HCT116 (cell line): ENCODE results near the gene C11orf21.

Experiments
- CTCF ChIP-seq, 3 experiments: fragments of 200-600 bp in 1 of 3; sonication (generic) in 1 of 3; IDR thresholded peaks in 2 of 3; conservative IDR thresholded peaks in 1 of 3; 2 replicates each; pipeline ENCODE4 v1.5.1; 2012 to 2017; ENCODE audit warnings: low read depth in 2 of 3, low read length in 2 of 3, antibody characterized with exemption in 1 of 3, borderline replicate concordance in 1 of 3, control low read depth in 1 of 3, mild to moderate bottlenecking in 1 of 3, mixed read lengths in 1 of 3, mixed run types in 1 of 3, moderate library complexity in 1 of 3; ENCODE audit not compliant: insufficient read depth in 1 of 3
- EZH2phosphoT487 ChIP-seq: fragments of 200-600 bp; IDR thresholded peaks from 2 replicates; pipeline ENCODE4 v1.6.1; 2018; ENCODE audit warnings: antibody characterized with exemption, borderline replicate concordance
- JUND ChIP-seq: IDR thresholded peaks from 2 replicates; pipeline ENCODE4 v1.6.1; 2012
- MAX ChIP-seq: IDR thresholded peaks from 2 replicates; pipeline ENCODE4 v1.6.1; 2012
- POLR2AphosphoS5 ChIP-seq: IDR thresholded peaks from 2 replicates; pipeline ENCODE4 v1.6.1; 2011; ENCODE audit warnings: mild to moderate bottlenecking, low read depth, low read length, moderate library complexity
- RAD21 ChIP-seq: IDR thresholded peaks from 2 replicates; pipeline ENCODE4 v1.6.1; 2012; ENCODE audit warnings: low read depth, mild to moderate bottlenecking
- SP1 ChIP-seq: IDR thresholded peaks from 2 replicates; pipeline ENCODE4 v1.6.1; 2012; ENCODE audit warnings: low read depth
- YY1 ChIP-seq: IDR thresholded peaks from 2 replicates; pipeline ENCODE4 v1.6.1; 2011; ENCODE audit warnings: low read length, low read depth, moderate library complexity, mild to moderate bottlenecking; ENCODE audit not compliant: insufficient replicate concordance; ENCODE audit errors: extremely low read depth

GRCh38 chr11:2313051-2313951 is 11.6 kb upstream of the C11orf21 start:
- TF ChIP-seq JUND (no peak), EZH2phosphoT487 (no peak), POLR2AphosphoS5 (no peak), CTCF (IDR thresholded peaks at IDR 0.05 in 2 of 3, conservative IDR thresholded peaks at IDR 0.05 in 1 of 3; ENCODE audit: borderline replicate concordance in 1 of 3, insufficient read depth in 1 of 3, low read depth in 2 of 3, low read length in 2 of 3) (no peak; a peak in 1 of 6 replicates), SP1 (no peak), MAX (no peak), YY1 (no peak), RAD21 (no peak)
